ENCODE results near the gene HIRA.

- TF ChIP-seq REST (IDR thresholded peaks at IDR 0.05; ENCODE audit: low read depth) (no peak), MAX (IDR thresholded peaks at IDR 0.05) (no peak), TAF1 (IDR thresholded peaks at IDR 0.05; ENCODE audit: low read depth) (no peak), YY1 (IDR thresholded peaks at IDR 0.05; ENCODE audit: low read depth) (no peak), FOXM1 (IDR thresholded peaks at IDR 0.05; ENCODE audit: borderline replicate concordance, low read depth) (no peak), RAD21 (IDR thresholded peaks at IDR 0.05; ENCODE audit: low read depth) (no peak), TCF12 (IDR thresholded peaks at IDR 0.05; ENCODE audit: low read depth) (no peak), TEAD4 (IDR thresholded peaks at IDR 0.05) (no peak), EP300 (IDR thresholded peaks at IDR 0.05; ENCODE audit: borderline replicate concordance) (no peak), NFIC (IDR thresholded peaks at IDR 0.05) (no peak), CREB1 (IDR thresholded peaks at IDR 0.05; ENCODE audit: low read depth) (no peak)
These were observed 48.2 kb downstream of the HIRA start for GRCh38 chr22:19383292-19383691.

All from Ishikawa (cell line).